GM19351 (cell line): ENCODE measurements around the gene MCC.
A peak's percentile ranks its signal among the peaks of the same experiment; 100 is the strongest.

Experiments used
- ATAC-seq: cut with Tn5 transposase; IDR thresholded peaks from one replicate; pipeline ENCODE4 v1.9.1; 2021; ENCODE audit warnings: mild to moderate bottlenecking, moderate library complexity; ENCODE audit not compliant: unreplicated experiment

MCC gene

DNA sequence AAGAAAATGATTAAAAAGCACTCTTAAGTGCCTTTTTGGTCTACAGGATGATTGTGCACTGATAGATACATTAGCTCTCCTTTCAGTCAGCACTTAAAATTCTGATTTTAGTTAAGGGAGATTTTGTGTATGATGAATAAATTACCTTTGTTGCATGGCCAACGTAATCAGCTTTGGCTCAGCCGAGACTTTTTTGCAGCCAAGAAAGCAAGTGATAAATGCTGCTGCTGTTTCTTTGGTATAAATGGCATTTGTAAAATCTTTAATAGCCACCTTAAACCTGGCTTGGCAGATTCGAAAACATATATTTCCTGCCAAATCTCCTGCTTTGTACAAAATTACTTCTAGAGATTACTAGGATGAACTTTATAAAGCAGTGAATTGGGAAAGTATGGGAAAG is 364.0 kb downstream of the MCC start:
- ATAC-seq, result no peak

DNA sequence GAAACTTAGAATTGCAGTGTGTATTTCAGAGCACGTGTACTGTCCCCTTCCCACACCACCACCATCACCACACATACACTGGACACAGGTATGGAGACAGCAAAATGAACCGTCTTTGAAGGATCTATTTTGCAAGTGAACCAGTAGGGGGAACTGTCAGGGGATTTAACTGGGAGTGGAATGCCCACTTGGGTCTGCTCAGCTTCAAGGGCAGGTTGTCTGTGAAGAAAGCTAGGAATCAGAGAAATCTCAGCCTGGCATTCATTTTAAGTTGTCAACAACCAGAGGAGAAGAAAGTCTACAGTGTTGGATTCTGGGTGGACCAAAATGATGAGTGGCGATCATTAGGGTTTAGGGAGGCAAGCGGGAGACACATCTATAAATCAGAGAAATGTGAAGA is 364.6 kb downstream of the MCC start:
- ATAC-seq, result no peak

DNA sequence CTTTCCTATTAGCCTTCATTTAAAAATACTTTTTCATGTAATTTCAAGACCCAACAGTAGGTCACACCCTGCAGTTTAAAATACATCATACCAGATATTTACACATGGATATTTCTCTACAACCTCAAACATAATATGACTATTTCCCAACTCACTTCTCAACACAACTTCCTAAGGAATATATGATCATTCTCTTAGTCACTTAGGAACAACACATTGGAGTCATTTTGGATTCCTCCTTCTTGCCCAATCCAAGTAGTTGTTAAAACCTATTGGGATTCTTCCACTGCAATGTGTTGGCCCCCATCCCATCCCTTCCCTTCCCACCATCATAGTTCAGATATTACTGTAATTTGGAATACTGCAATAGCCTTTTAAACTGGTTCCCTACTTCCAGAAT is 366.2 kb downstream of the MCC start:
- no peak for ATAC-seq

DNA sequence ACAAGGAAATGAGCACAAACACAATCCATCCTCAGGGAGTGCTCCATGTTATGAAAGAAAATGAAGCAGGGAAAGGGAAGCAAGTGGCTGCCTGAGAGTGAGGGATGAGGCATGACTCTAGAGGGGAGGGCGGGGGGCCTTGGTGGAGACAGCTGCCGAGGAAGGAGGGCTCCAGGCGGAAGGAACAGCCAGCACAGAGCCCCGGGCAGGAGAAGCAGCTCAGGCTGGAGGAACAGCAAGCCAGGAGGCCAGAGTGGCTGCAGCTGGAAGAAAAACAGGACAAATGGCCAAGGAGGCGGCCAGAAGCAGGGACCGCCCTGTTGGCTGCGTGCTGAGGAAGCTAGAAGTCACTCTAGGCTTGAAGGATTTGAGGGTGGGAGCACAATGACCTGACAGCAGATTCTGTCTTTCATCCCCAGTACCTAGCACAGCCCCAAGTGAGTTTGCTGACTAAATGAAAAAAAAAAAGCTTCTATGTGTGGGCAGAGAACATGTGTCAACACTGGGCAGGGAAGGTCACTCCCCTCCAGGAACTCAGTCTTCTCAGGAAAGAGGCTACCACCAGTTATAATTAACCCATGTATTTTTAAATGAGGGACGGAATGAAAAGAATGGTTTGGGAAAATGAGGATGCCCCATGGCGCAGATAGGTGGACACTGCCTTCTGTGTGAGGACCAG is 368.9 kb downstream of the MCC start:
- no peak for ATAC-seq

DNA sequence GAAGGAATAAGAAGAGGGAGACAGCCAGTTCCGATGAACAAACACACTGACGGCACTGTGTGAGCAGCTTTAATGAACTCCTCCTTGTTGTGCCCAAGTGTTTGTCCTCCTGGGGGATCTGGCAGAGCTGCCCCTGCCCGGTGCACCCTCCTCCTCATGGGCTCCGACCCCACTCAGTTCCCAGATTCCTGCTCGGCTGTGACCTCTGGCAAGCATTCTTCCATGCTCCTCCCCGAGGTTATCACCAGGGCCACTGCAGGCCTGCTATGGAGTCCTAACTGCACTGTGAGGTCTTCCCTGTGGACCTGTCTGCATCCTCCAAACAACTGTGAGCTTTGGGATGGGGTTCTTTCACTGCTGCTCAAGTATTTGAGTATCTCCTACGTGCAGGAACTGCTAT is 369.5 kb downstream of the MCC start:
- no peak for ATAC-seq

DNA sequence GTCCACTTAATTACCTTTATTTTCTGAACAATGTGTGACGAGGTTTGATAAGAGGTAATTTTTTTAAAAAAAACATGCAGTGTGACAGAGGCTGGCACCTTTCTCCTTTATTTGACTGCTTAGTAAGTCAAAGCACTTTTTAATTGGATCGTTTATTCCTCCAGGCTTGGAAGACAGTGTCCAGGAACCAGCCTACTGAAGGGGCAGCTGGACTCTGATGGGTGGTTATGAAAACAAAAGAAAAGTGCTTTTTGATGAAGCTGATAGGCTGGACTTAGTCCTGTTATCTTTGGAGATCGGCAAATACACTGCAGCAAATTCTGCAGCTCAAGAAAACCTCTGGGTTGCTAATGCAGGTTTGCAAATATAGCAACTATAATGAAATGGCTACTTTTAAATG is 370.0 kb downstream of the MCC start:
- no peak for ATAC-seq

DNA sequence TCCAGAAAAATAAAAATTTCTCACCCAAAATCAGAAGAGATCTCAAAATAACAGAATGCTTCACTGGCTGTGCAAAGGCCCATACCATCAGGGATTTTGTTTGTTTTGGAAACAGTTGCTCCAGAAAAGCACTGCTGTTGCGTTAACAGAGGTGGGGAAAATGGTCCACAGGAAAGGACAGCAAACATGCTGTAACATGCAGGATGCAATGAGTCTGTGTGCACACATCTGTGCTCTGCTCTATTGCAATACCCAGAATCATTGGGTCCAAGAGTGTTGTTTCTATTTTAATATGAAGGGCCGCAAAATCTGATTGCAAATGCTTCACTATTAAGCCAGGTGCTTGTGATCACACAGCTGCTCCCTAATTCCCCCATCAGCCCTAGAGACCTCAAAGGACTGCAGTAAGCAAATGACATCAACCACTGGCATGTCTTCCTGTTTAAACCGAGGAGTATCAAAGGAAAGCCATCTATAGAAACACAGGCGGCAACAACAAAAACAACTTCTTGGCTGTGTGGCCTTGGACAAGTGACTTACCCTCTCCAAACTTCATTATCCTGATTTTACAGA is 370.6 kb downstream of the MCC start:
- ATAC-seq, result no peak

DNA sequence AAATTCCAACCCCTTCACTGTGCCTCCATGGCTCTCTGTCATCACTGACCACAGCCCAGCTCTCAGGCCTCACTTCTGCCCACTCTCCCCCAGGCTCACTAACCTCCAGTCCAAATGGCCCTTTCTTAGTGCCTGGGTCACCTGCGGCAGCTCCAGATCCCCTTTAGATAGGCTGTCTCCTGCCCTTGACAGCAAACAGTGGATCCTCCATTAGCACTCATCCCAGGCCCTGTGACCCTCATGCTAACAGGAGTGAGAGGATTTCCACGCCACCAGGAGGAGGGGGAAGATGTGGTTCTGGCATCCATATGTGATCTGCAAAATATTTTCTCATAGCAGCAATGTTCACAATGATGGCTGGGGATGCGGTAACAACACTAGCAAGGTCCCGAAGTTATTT is 372.3 kb downstream of the MCC start:
- ATAC-seq, result no peak

DNA sequence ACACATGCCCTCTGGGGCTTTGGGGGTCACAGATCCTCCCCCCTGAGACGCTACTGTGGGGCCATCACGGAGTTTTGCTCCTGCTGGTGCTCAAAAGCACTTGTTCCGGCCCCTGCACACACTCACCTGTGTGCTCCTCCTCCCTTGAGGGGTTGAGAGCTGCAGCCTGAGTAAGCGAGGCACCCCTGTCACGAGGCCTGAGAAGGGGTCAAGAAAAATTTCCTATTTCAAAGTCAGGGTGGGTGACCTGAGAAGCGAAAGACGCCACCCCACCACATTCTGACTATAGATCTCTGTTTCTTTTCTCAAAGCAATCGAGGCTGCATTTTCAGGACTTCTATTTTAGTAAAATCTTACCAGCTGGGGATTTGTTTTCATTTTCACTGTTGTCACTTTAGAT is 373.2 kb downstream of the MCC start:
- peak; percentile 48 for ATAC-seq

DNA sequence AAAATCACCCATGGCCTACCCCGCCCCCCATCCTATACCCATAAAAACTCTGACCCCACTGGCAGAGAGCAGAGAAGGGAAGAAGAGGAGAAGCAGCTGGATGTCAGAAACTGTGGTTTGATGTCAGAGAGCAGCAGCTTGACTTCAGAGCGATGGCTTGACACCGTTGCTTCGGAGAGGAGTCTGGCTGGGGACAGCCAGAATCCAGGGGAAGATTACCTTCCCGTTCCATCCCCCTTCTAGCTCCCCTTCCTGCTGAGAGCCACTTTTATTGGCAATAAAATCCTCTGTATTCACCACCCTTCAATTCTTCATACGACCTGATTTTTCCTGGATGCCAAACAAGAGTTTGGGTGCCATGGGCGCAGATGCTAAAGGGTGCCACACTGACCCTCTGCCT is 373.7 kb downstream of the MCC start:
- ATAC-seq, result no peak

DNA sequence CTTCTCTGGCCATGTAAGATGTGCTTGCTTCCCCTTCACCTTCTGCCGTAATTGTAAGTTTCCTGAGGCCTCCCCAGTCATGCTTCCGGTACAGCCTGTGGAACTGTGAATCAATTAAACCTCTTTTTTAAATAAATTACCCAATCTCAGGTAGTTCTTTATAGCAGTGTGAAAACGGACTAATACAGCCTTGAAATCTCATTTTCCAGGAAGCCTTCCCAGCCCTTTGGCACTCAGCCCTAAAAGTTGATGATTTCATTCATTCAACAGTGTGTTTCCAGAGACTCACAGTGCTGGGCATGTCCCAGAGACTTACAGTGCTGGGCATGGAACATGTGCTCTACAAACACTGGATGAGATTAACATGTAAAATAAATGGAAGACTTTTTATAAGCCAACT is 375.8 kb downstream of the MCC start:
- ATAC-seq, result no peak

DNA sequence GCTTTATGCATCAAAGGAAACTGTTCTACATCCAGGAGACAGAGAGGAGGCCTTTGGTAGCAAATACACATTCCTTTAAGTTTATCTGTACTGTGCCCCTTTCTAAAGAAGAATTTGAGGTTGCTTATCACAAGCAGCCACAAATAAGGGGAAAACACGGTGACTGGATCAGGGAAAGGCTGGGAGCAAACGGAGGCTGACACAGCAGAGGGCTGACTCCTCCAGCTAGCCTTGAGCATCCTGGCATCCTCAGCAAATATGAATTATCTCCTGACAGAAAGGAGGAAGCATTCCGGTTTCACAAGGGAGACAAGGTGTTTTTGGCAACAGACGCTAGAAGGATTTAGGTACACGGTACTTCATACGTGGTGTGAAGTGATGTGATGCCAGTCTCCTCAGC is 378.1 kb downstream of the MCC start:
- no peak for ATAC-seq

DNA sequence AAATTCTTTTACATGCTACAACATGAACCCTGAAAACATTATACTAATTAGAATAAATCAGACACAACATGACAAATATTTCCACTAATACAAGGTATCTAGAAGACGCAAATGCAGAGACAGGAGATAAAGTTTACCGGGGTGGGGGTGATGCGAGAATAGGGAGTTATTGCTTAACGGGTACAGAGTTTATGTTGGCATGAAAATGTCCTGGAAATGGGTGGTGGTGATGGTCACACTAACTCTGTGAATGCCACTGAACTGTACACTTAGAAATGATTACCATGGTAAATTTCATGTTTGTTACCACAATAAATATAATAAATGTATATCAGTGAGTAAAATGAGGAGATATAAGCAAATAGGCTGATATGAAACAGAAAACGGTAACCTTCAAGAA is 378.9 kb downstream of the MCC start:
- ATAC-seq, result no peak

DNA sequence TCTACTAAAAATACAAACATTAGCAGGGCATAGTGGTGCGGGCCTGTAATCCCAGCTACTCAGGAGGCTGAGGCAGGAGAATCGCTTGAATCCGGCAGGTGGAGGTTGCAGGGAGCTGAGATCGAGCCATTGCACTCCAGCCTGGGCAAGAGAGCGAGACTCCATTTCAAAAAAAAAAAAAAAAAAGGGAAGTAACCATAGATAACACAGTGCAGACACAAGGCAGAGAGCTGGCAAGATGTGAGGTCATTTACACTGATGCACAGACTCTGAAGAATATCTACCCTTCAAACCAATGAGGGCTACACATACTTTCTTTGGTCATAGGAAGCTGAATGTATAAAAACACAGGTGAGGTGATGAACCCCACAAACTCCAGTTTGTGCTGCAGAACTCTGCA is 379.8 kb downstream of the MCC start:
- no peak for ATAC-seq

DNA sequence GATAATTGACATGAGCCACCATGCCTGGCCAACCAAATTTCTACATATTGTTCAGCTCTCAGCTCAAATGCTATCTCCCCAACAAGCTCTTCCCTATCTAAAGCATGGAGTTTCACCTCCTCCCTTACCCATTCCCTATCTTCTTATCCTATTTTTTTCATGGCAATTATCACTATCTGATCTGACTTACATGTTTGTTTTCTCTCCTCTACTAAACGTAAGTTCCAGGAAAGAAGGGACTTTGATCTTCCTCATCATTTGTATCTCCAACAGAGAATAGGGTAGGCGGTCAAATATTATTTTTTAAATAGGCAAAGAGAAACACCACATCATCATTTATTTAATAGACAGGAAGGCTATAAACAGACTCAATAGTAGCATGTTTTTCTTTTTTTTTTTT is 381.4 kb downstream of the MCC start:
- ATAC-seq, result no peak

DNA sequence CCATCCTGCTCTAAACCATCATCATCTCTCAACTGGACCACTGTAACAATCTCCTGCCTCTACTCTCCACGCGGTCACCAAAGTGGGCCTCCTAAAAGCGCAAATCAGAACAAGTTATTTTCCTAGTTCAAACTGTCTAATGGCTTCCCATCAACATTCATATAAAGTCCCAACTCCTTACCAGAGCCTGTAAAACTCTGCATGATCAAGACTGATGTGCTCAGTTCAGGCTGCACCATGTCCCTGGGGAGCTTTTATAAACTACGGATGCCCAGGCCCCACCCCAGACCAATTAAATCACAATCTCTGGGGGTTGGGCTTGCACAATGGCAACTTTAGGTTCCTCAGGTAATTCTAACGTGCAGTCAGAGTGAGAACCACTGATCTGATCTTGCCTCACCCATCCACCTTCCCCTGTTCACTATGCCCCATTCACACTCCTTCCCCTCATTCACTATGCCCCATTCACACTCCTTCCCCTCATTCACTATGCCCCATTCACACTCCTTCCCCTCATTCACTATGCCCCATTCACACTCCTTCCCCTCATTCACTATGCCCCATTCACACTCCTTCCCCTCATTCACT is 382.5 kb downstream of the MCC start:
- ATAC-seq, result no peak

DNA sequence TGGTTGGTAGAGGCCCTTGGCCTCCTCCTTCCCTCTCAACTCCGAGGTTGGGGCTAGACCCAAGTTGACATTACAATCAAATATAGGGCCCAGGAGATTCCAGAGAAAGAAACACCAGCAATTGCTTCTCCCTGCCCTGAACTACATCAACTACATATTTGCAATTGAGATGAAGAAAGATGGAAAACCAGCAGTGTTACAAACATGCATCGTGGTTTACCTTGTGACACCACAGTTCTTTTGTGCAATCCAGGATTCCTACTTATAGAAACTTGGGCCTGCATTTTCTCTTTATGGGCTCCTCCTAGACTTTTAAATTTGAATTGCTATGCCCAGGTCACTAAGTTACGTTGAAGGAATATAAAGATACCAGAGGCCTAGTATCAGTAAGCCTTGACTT is 384.9 kb downstream of the MCC start:
- ATAC-seq, result no peak

DNA sequence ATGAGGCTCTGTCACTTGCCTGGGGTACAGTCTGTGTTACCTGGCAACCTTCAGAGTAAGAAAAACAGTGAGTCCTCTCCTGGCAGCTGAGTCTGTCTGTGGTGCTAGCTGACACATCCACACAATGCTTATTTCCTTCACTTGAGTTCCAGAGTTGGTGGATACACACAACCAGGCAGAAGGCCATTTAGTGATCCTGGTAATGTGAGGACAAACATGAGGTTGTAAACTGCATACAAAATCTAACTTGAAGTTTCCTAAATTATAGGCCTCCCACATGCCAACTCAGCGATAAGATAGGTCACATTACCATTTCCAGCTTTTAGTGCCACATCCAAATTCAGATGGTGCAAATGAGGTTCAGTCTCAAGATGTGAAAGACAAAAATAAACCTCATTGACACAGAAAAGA is 386.1 kb downstream of the MCC start:
- no peak for ATAC-seq

DNA sequence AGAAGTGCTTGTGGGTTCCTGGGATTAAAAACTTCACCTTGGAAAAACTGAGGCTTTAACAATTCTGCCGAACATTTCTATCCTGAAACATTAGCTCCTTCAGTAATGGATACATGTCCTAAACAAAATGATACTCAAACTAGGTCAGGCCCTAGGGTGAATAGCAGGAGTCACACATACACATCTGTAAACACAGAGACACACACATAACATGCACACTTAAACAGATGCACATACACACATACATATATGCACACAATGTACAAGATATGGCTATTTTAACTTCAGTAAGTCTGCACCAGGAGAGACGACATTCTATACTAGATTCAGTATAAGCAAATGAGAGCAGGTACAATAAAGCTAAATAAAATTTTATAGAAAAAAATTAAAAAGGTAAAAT is 387.3 kb downstream of the MCC start:
- no peak for ATAC-seq

DNA sequence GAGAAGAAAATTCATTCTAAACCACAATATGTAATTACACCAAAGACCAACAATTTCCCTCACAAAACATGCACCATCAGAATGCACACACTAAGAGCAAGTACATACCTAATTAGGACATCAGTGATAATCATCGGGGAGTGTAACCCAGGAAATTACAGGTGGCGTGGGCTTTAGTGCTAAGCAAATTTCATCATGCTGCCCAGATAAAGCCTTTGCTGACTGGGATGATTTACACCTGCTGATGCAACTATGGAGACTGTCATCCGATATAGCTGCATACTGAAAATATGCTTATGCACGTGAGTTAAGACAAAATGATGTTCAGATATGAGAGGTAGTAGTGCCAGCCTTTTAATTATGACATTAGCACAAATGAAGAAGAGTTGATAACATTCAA is 388.4 kb downstream of the MCC start:
- no peak for ATAC-seq

DNA sequence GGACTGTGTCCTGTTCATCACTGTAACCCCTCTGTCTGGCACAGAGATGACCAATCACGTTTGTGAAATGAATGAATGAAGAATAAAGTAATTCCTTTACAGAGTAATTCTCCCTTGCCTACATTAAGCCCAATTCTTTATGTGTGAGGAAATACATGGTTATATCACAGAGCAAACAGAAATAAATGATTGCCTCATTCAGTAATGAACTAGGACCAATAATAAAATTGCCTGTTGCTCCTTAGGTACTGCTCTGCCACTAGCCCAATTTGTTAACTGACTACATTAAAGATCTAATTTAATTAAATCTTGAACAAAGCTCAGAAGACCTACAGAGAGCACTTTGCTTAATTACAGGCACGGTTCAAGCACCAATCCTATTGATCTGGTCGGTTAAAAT is 389.9 kb downstream of the MCC start:
- no peak for ATAC-seq

DNA sequence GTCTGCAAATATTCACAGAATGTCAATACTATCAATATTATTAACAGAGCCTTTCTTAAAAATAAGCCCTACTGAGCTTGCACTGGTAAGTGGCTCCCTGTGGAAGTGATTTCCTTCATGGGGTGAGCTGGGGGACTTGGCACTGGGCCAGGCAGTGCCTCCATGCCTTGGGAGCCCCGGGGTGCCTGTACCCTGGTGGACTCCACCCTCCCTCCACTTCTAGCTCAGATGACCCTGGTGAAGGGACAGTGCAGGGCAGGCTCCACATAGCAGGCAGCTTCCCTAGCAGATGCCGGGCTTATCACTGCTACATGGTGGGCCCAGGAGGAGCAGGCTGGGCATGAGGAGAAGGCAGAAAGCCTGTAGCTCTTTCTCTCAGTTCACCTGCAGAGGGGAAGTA is 392.4 kb downstream of the MCC start:
- no peak for ATAC-seq

DNA sequence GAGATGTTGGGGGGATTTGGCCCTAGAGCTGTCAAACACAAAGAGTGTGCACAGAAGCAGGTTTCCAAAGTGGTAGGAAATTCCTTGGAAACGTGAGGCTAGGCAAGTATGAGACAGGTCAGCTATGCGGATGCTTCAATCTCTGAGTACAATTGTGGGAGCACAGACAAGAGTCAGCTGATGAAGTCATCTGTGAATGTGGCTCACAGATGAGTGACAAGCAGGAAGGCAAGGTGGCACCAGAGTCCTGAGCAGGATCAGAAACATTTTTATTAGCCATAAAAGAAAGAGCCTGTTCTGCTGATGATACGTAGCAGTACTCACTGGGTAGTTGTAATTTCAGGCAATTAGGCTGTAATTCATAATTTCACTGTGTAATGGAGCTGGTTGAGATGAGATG is 394.7 kb downstream of the MCC start:
- no peak for ATAC-seq
